HL-60/S4 treated with phorbol 12-myristate 13-acetate at 8.2 ng/mL for 4 days and 3 days (cell line): ENCODE data around the gene PALB2.
"Not testable (repeated sequence)": the region's sequence is repeated elsewhere in the genome, so short reads cannot be mapped to it uniquely, and the experiment has no call there.

Source experiments
- in situ Hi-C: fragments of 300-500 bp; cut with MboI; formaldehyde crosslinking; loops from 2 replicates; pipeline ENCODE4 v1.15.0; 2022; ENCODE audit warnings: low sequenced_read_pairs

The PALB2 gene

GRCh38 chr16:23650674-23651416 lies 9.7 kb upstream of the PALB2 start:
- in situ Hi-C loops: no loop called here

DNA sequence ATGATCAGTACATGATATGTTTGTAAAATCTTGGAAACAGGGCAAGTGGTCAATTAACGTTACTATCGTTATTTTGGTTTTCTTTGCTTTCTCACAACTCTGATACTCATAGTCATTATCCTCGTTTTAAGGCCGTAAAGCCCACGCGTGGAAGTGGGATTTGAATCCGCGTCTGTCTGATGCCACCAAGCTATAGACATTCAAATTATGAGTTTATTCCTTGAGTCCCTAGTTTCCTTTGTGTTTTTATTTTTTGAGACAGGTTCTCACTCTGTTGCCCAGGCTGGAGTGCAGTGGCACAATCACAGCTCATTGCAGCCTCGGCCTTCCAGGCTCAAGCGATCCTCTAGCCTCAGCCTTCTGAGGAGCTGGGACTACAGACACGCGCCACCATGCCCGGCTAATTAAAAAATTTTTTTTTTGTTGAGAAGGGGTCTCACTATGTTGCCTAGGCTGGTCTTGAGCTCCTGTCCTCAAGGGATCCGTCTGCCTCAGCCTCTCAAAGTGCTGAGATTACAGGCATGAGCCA lies 1.2 kb upstream of the PALB2 start:
- in situ Hi-C loops: no loop called here

- in situ Hi-C loops: no loop called here
Measured at GRCh38 chr16:23640615-23640930, 537 bp downstream of the PALB2 start.

- in situ Hi-C loops: no loop called here
Measured at GRCh38 chr16:23635958-23636357, 5.2 kb downstream of the PALB2 start.

DNA sequence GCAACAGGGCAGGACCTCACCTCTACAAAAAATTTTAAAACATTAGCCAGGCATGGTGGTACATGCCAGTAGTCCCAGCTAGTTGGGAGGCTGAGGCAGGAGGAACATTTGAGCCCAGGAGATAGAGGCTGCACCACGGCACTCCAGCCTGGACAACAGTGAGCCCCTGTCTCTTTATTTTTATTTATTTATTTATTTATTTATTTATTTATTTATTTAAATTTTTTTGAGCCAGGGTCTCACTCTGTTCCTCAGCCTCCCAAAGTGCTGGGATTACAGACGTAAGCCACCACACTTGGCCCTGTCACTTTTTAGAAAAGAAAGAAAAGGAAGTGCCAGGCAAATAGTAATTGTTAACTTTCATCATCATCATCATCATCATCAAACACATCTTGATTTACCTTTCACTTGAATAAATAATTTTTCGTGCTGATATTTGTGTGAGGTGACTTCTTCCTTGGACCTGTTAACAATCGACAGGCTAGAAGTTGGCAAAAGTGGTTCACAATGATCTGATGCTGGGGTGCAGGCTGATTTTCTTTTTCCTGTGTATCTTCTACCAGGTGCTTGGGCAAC lies 6.6 kb downstream of the PALB2 start:
- in situ Hi-C loops: no loop called here

DNA sequence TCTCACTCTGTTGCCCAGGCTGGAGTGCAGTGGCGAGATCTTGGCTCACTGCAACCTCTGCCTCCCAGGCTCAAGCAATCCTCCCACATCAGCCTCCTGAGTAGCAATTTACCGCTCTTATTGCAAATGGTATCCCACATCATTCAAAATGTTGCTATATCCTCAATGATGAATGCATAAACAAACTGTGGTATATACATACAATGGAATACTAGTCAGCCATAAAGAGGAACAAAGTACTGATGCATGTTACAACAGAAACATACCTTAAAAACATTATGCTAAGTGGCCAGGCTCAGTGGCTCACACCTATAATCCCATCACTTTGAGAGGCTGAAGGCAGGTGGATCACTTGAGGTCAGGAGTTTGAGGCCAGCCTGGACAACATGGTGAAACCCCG lies 9.2 kb downstream of the PALB2 start:
- in situ Hi-C loops: not testable (repeated sequence)

GRCh38 chr16:23629516-23629915 lies 11.6 kb downstream of the PALB2 start:
- in situ Hi-C loops: no loop called here

DNA sequence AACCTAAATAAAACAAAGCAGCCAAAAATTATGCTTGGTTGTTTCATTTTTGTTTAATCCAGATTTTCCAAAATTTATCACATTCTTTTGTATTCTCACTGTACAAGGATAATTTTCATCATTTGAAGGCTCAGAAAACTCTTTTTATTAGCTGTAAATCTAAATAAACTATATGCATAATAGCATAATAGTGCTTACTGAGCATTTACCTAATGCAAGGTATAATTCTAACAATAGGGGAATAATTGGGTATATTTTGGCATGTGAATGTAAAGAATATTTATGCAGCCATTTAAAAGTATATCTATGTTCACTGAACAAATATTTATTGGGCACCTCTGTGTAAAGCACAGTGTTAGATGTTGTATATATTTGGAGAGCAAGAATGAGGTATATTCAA lies 17.0 kb downstream of the PALB2 start:
- in situ Hi-C loops: no loop called here

DNA sequence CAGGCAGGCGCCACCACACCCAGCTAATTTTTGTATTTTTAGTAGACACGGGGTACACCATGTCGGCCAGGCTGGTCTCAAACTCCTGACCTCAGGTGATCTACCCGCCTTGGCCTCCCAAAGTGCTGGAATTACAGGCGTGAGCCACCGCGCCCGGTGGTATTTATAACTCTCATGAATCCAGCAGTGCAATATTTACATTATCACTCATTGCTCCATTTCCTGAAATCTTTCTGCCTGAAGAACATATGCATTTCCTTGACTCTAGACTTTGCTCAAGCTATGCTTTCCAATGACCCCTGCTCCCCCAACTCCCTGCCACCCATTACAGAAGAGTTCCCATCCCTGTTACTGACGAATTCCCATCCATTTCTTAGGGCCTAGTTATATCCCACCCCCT lies 25.3 kb downstream of the PALB2 start:
- in situ Hi-C loops: no loop called here

DNA sequence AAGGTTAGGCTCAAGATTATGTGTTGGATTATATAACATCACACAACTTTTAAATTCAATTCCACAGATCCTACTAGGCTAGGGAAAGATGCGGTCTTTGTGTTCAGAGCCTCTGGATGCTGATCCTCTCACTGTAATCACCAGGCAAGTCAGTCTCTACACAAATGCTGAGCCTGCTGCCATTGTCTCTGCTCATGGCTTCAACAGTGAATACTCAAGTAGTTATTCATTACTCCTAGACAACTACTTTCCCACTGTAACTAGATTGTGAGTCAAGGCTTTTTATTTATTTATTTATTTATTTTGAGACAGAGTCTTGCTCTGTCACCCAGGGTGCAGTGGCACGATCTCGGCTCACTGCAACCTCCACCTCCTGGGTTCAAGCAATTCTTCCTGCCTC lies 29.2 kb downstream of the PALB2 start:
- in situ Hi-C loops: no loop called here

GRCh38 chr16:23610905-23611304 lies 30.2 kb downstream of the PALB2 start:
- in situ Hi-C loops: not testable (repeated sequence)

DNA sequence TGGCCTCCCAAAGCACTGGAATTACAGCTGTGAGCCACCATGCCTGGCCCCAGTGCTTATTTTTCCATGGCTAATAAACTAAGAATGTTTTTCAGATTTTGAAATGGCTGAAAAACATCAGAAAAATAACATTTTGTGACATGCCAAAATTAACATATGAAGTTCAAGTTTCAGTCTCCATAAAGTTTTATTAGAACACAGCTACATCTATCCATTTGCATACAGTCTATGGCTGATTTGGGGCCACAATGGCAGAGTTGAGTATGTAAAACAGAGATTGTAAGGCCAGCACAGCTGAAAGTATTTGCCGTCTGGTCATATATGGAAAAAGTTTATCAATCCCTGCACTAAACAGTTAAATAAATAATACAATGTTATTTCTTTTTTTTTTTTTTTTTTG lies 31.2 kb downstream of the PALB2 start:
- in situ Hi-C loops: no loop called here

GRCh38 chr16:23608194-23608593 lies 32.9 kb downstream of the PALB2 start:
- in situ Hi-C loops: no loop called here

DNA sequence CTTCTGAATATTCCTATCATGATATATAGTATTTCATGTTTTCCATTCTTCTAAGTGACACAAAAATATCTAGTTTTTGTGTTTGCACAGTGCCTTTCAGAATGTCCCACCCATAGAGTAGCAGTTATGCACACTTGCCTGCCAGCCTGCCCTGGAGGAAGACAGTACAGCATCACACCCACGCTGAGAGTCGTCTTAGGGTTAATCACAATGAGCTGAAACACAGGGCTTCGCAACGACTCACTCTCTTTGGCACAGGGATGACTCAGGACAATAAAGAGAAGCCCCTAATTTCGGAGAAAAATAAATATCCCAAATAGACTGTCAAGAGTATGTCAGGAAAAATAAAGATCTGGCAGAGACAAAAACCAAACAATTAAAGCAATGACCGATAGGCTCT lies 33.4 kb downstream of the PALB2 start:
- in situ Hi-C loops: no loop called here

GRCh38 chr16:23597003-23597756 lies 43.9 kb downstream of the PALB2 start:
- in situ Hi-C loops: no loop called here

DNA sequence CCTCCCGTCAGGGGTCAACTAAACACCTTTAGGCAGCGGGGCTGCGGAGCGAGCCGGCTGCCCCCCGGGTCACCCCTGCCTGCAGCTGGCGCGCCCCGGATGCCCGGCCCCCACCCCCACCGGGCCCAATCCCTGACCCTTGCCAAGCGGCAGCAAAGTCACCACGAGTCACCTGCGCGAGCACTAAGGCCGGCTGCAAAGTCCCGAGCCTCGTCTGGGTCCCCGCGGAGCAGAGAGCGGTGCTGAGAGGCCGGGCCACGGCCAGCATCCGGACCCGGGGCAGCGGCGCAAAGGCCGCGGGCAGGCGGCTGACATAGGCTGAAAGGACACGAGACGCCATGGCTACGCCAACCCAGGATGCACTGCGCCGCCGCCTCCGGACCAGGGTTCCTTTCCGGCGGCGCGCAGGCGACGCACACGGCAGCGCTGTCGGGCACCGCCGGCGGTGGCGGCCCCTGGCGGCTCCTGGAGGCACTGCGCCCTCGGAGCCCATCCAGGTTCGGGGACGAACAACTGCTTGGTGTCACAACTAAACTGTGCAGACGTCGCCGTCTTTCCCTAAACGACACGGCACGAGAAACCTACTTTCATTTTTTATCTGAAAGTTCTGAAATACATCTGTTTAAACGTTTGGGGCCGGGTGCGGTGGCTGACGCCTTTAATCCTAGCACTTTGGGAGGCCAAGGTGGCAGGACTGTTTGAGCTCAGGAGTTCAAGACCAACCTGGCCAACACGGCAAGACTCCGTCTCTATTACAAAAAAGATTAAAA lies 45.0 kb downstream of the PALB2 start, which contains the start of gene NDUFAB1:
Gene NDUFAB1 (minus strand): TSS at position 366 of the 770 bp plus-strand sequence. CDS start 26 bp downstream, at position 340.
- in situ Hi-C loops: no loop called here

GRCh38 chr16:23595246-23595950 lies 45.7 kb downstream of the PALB2 start:
- in situ Hi-C loops: no loop called here

GRCh38 chr16:23594186-23594585 lies 46.9 kb downstream of the PALB2 start:
- in situ Hi-C loops: no loop called here

DNA sequence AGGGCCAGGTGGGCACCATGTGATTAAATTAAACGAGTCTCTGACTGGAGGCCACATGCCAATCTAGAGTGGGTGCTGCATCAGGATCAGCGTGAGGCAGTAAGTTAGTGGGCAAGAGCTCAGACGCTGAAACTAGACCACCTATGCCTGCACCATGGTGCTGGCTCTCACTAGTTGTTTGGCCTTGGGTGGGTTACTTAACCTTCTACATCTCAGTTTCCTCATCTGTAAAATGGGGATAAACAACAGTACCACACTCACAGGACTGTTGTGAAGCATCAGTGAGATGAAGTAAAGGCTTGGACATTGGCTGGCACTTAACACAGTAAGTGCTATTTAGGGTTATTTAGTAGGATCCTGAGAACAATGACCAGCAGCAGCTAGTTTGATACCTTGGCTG lies 50.9 kb downstream of the PALB2 start:
- in situ Hi-C loops: no loop called here

- in situ Hi-C loops: no loop called here
Measured at GRCh38 chr16:23587726-23588125, 53.4 kb downstream of the PALB2 start.
